ENCODE measurements around the gene CD84. TPM values are rescaled to one million over a fixed set of nuclear protein-coding genes. Genes with fewer than 3 reads are reported as not detected.

CD84 gene
- polyA plus RNA-seq, 1 of the 3 experiments (the other 2 are of a cell fraction): not detected

- Histone ChIP-seq H3K9me3 (no peaks in the 10 kb centered on the region), H3K4me2 (no peak overlapping the region), H3K36me3 (replicated peaks in 1 of 2; ENCODE audit: control insufficient read depth in 1 of 2, insufficient read depth in 2 of 2, low read length in 1 of 2) (no peaks in the 10 kb centered on the region), H3K4me3 (ENCODE audit: low read depth in 2 of 2, low read length in 1 of 2) (no peak overlapping the region), H2AFZ (ENCODE audit: low read depth) (no peak overlapping the region), H3K79me2 (ENCODE audit: insufficient read depth) (no peaks in the 10 kb centered on the region), H3K4me1 (ENCODE audit: control insufficient read depth in 1 of 2, insufficient read depth in 2 of 2, low read depth in 1 of 2, low read length in 1 of 2) (no peaks in the 10 kb centered on the region), H3K27me3 (ENCODE audit: insufficient read depth) (no peaks in the 10 kb centered on the region), H3K9ac (no peak overlapping the region), H4K20me1 (ENCODE audit: insufficient read depth) (no peaks in the 10 kb centered on the region), H3F3A (replicated peaks; ENCODE audit: insufficient read depth) (no peaks in the 10 kb centered on the region), H3K27ac (ENCODE audit: low read depth in 2 of 2, low read length in 1 of 2) (no peak overlapping the region), H3K9me2 (0 out of 2 replicates have a peak, but pooled peaks cover 3% of the 10 kb centered on the region)
- ChIA-PET CTCF (no interaction called here), POLR2A (no interaction called here)
- 0% methylated on average over 2 of the region's 2 CpGs for WGBS (ENCODE audit: low lambda C conversion rate)
- no peak for DNase-seq
- TF ChIP-seq, protein P1, sequence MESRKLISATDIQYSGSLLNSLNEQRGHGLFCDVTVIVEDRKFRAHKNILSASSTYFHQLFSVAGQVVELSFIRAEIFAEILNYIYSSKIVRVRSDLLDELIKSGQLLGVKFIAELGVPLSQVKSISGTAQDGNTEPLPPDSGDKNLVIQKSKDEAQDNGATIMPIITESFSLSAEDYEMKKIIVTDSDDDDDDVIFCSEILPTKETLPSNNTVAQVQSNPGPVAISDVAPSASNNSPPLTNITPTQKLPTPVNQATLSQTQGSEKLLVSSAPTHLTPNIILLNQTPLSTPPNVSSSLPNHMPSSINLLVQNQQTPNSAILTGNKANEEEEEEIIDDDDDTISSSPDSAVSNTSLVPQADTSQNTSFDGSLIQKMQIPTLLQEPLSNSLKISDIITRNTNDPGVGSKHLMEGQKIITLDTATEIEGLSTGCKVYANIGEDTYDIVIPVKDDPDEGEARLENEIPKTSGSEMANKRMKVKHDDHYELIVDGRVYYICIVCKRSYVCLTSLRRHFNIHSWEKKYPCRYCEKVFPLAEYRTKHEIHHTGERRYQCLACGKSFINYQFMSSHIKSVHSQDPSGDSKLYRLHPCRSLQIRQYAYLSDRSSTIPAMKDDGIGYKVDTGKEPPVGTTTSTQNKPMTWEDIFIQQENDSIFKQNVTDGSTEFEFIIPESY (IDR thresholded peaks at IDR 0.05; ENCODE audit: borderline replicate concordance, low read depth): no peak
- TF ChIP-seq POLR2AphosphoS5 (IDR thresholded peaks at IDR 0.05; ENCODE audit: low read depth, low read length) (no peak), FOSL2 (IDR thresholded peaks at IDR 0.05; ENCODE audit: borderline replicate concordance, low read depth) (no peak), RFX5 (IDR thresholded peaks at IDR 0.05; ENCODE audit: low read length) (no peak), REST (IDR thresholded peaks at IDR 0.05; ENCODE audit: low read depth, low read length) (no peak), RCOR1 (IDR thresholded peaks at IDR 0.05; ENCODE audit: low read length) (no peak), MXI1 (IDR thresholded peaks at IDR 0.05; ENCODE audit: low read depth, low read length) (no peak), JUND (IDR thresholded peaks at IDR 0.05) (no peak), EP300 (IDR thresholded peaks at IDR 0.05; ENCODE audit: borderline replicate concordance in 1 of 2, low read depth in 1 of 2, low read length in 1 of 2) (no peak), TEAD4 (IDR thresholded peaks at IDR 0.05; ENCODE audit: borderline replicate concordance, insufficient read depth) (no peak), MAX (IDR thresholded peaks at IDR 0.05; ENCODE audit: low read depth) (no peak), GABPA (IDR thresholded peaks at IDR 0.05; ENCODE audit: low read depth) (no peak), MEF2A (IDR thresholded peaks at IDR 0.05; ENCODE audit: borderline replicate concordance, low read depth) (no peak), SIN3A (IDR thresholded peaks at IDR 0.05; ENCODE audit: borderline replicate concordance, low read depth, low read length) (no peak)
Measured at GRCh38 chr1:160577671-160578070, 1.6 kb downstream of the CD84 start.
